ENCODE measurements around the gene STAMBPL1. TPM values are rescaled to one million over a fixed set of nuclear protein-coding genes. Genes with fewer than 3 reads are reported as not detected.

The STAMBPL1 gene
- total and polyA plus RNA-seq, 2 donors (not counting 3 experiments of a cell fraction or from before 2014, with no cell fraction given), result 0.70 to 1.8 TPM

DNA sequence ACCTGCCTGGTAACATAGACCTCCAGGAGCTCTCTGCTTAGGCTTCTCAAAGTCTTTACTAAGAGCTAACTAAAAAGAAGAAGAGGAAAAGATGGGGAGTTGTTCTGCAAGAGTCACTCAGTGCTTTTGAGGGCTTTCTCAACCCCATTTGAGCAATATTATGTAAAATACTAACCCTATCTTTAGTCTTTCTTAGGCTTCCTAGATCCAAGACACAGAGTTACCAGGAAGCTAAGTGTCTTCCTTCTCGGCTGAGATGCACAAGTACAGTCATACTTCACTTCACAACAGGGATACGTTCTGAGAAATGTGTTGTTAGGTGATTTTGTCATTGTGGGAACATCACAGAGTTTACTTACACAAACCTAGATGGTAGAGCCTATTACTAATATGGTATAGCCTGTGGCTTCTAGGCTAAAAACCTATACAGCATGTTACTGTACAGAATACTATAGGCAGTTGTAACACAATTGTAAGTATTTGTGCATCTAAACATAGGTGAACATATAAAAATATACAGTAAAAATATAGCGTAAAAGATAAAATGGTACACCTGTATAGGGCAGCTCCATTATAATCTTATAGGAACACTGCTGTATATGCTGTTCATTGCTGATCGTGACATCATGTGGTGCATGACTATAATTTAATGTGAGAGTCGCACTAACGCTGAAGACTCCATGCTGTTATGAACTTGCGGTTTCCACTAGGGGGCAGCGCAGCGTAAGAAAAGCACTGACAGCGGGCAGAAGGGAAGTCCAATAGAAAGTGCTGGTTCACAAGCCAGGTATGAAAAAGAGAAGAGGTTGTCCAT, 44.7 kb upstream of the STAMBPL1 start:
- Histone ChIP-seq H3K36me3 (ENCODE audit: control insufficient read depth in 2 of 2, extremely low read depth in 1 of 2, insufficient read depth in 2 of 2, low read length in 2 of 2) (no peaks in the 10 kb centered on the region), H3K4me2 (ENCODE audit: insufficient read depth, low read length) (no peak overlapping the region), H2AFZ (ENCODE audit: low read depth, low read length) (no peak overlapping the region), H3K27ac (ENCODE audit: insufficient read depth, low read depth, low read length) (no peak overlapping the region), H3K9ac (replicated peaks; ENCODE audit: extremely low read depth, insufficient read depth, low read length) (no peak overlapping the region), H3K27me3 (ENCODE audit: control insufficient read depth in 2 of 2, insufficient read depth in 2 of 2, low read length in 2 of 2) (peaks cover 0 to 2% of the 10 kb centered on the region in 2 experiments), H3K9me3 (replicated peaks; ENCODE audit: control insufficient read depth, insufficient read depth, low read length) (no peaks in the 10 kb centered on the region), H3K79me2 (ENCODE audit: control insufficient read depth, insufficient read depth, low read length) (no peaks in the 10 kb centered on the region), H3K4me1 (ENCODE audit: control insufficient read depth, extremely low read depth, insufficient read depth, low read length) (no peaks in the 10 kb centered on the region), H3K9me1 (replicated peaks; ENCODE audit: control insufficient read depth, extremely low read depth, insufficient read depth, low read length) (no peaks in the 10 kb centered on the region), H3K4me3 (replicated peaks in 1 of 3; ENCODE audit: insufficient read depth in 1 of 3, low read depth in 1 of 3, low read length in 3 of 3) (no peak overlapping the region), H4K20me1 (replicated peaks; ENCODE audit: control insufficient read depth, extremely low read depth, insufficient read depth, low read length) (no peaks in the 10 kb centered on the region)
- ChIA-PET CTCF (interaction anchor here (0.6 to 12.3 kb wide), 36 partner anchors 8 to 411 kb away, joined by 3 to 584 read pairs (median 4); partner anchors contain the start of genes ANKRD22, CH25H, FAS and RNLS), POLR2A (no interaction called here)
- FAIRE-seq (peak; percentile 89), DNase-seq (ENCODE audit: low read depth, low spot score) (peak; percentile 85)
- dilution Hi-C loops (cut with MboI; ENCODE audit: extremely low pct_ligation_motif_present, low sequenced_read_pairs) (no loop called here), intact Hi-C loops (cut with micrococcal nuclease) (loop anchor here (1.0 kb wide), 4 partner anchors 45 to 382 kb away; partner anchors contain the start of gene STAMBPL1)
- no peak for TF ChIP-seq GATA2 (IDR thresholded peaks at IDR 0.05; ENCODE audit: insufficient read depth, insufficient read length, low read depth, low read length)
- TF ChIP-seq, protein P1, sequence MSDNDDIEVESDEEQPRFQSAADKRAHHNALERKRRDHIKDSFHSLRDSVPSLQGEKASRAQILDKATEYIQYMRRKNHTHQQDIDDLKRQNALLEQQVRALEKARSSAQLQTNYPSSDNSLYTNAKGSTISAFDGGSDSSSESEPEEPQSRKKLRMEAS (IDR thresholded peaks at IDR 0.05; ENCODE audit: insufficient read depth, insufficient read length), result peak; percentile 8
- TF ChIP-seq MYC (IDR thresholded peaks at IDR 0.05; ENCODE audit: low read depth, low read length), result no peak
- TF ChIP-seq CTCF (IDR thresholded peaks at IDR 0.05; ENCODE audit: extremely low read depth in 1 of 2, insufficient read depth in 1 of 2, low read depth in 1 of 2, low read length in 2 of 2), result peak; percentile 83 to 88
- no peak for TF ChIP-seq JUN (IDR thresholded peaks at IDR 0.05; ENCODE audit: borderline replicate concordance, insufficient read depth, insufficient read length, low read depth)
- BruUV-seq (replicated peaks), result no TSS peak

Measured in endothelial cell of umbilical vein (primary cell).